HepG2 (cell line): ENCODE data around the gene SLC28A1. TPM values are rescaled to one million over a fixed set of nuclear protein-coding genes. Genes with fewer than 3 reads are reported as not detected.

Experiments used
- AKNA ChIP-seq: sonication (generic); formaldehyde crosslinking; IDR thresholded peaks from 2 replicates; pipeline ENCODE4 v1.4.0; 2020; ENCODE audit warnings: missing genetic modification reagents, borderline replicate concordance
- BORCS8-MEF2B ChIP-seq: sonication (generic); formaldehyde crosslinking; IDR thresholded peaks from 2 replicates; pipeline ENCODE4 v1.8.0; 2022; ENCODE audit warnings: mild to moderate bottlenecking, missing genetic modification reagents
- CBX5 ChIP-seq: sonication (generic); formaldehyde crosslinking; IDR thresholded peaks from 2 replicates; pipeline ENCODE4 v1.4.0; 2020; ENCODE audit warnings: missing genetic modification reagents, borderline replicate concordance
- CC2D1A ChIP-seq: sonication (generic); formaldehyde crosslinking; IDR thresholded peaks from 2 replicates; pipeline ENCODE4 v1.8.1; 2023; ENCODE audit warnings: mild to moderate bottlenecking, missing genetic modification reagents
- DZIP1 ChIP-seq: sonication (generic); formaldehyde crosslinking; IDR thresholded peaks from 2 replicates; pipeline ENCODE4 v1.5.0; 2020; ENCODE audit warnings: mild to moderate bottlenecking, missing genetic modification reagents
- FOXA1 ChIP-seq, 2 experiments: fragments of 450-650 bp in 1 of 2; sonication (generic) in 1 of 2; formaldehyde crosslinking in 1 of 2; IDR thresholded peaks; 2 replicates each; pipeline versions ENCODE4 v1.4.0 to v1.6.1; 2016 to 2020; ENCODE audit warnings: missing genetic modification reagents in 1 of 2
- HOXD1 ChIP-seq: sonication (generic); formaldehyde crosslinking; IDR thresholded peaks from 2 replicates; pipeline ENCODE4 v1.5.0; 2020; ENCODE audit warnings: missing genetic modification reagents
- MEF2D ChIP-seq: sonication (generic); formaldehyde crosslinking; IDR thresholded peaks from 2 replicates; pipeline ENCODE4 v1.5.1; 2020; ENCODE audit warnings: mild to moderate bottlenecking, missing genetic modification reagents
- MYNN ChIP-seq: sonication (generic); formaldehyde crosslinking; IDR thresholded peaks from 2 replicates; pipeline ENCODE4 v1.4.0; 2020; ENCODE audit warnings: mild to moderate bottlenecking, low read depth, missing genetic modification reagents
- NR2F1 ChIP-seq, 2 experiments: fragments of 450-650 bp in 1 of 2; formaldehyde crosslinking in 1 of 2; IDR thresholded peaks; 2 replicates each; pipeline versions ENCODE4 v1.5.0 to v1.6.1; 2016 to 2020; ENCODE audit warnings: mild to moderate bottlenecking in 1 of 2, missing compliant biosample characterization in 1 of 2, missing genetic modification reagents in 1 of 2, moderate library complexity in 1 of 2
- NR2F6 ChIP-seq, 2 experiments: IDR thresholded peaks; 2 replicates each; pipeline ENCODE4 v1.6.1; 2016; ENCODE audit warnings: antibody characterized with exemption in 1 of 2, mild to moderate bottlenecking in 1 of 2
- NR3C1 ChIP-seq: sonication (generic); formaldehyde crosslinking; IDR thresholded peaks from 2 replicates; pipeline ENCODE4 v1.4.0; 2020; ENCODE audit warnings: missing genetic modification reagents
- PAX8 ChIP-seq: sonication (generic); formaldehyde crosslinking; IDR thresholded peaks from 2 replicates; pipeline ENCODE4 v1.8.0; 2022; ENCODE audit warnings: mild to moderate bottlenecking, missing genetic modification reagents, borderline replicate concordance
- SAP130 ChIP-seq: IDR thresholded peaks from 2 replicates; pipeline ENCODE4 v1.6.1; 2016; ENCODE audit warnings: low read depth
- ZBTB25 ChIP-seq: IDR thresholded peaks from 2 replicates; pipeline ENCODE4 v1.6.1; 2018; ENCODE audit warnings: missing genetic modification reagents
- ZNF282 ChIP-seq: fragments of 450-650 bp; IDR thresholded peaks from 2 replicates; pipeline ENCODE4 v1.6.1; 2018; ENCODE audit not compliant: partially characterized antibody
- ZNF501 ChIP-seq: sonication (generic); formaldehyde crosslinking; IDR thresholded peaks from 2 replicates; pipeline ENCODE4 v1.5.1; 2020; ENCODE audit warnings: mild to moderate bottlenecking, moderate library complexity, missing genetic modification reagents
- ZNF639 ChIP-seq: conservative IDR thresholded peaks from 2 replicates; pipeline ENCODE4 v1.6.1; 2018; ENCODE audit warnings: missing genetic modification reagents
- ZNF782 ChIP-seq: sonication (generic); formaldehyde crosslinking; IDR thresholded peaks from 2 replicates; pipeline ENCODE4 v1.4.0; 2020; ENCODE audit warnings: missing genetic modification reagents, mild to moderate bottlenecking, borderline replicate concordance
- ZNF839 ChIP-seq: sonication (generic); formaldehyde crosslinking; IDR thresholded peaks from 2 replicates; pipeline ENCODE4 v1.4.0; 2020; ENCODE audit warnings: missing genetic modification reagents, mild to moderate bottlenecking, borderline replicate concordance
- polyA plus RNA-seq, 8 experiments: library from polyadenylated mRNA; depleted of rRNA in 3 of 8; stranded (reverse) in 7 of 8; unstranded in 1 of 8; fragments of >200 nt; fragmentation: Illumina TruSeq in 4 of 8; extraction: Trizol in 4 of 8; gene quantifications; 2 replicates each; pipeline versions ENCODE4 v1.2.1 to v1.2.3, GENCODE V29; 2011 to 2016; ENCODE audit warnings: low read depth in 4 of 8, missing spikeins in 1 of 8, mixed read lengths in 1 of 8; ENCODE audit not compliant: insufficient read depth in 1 of 8
- total RNA-seq, 5 experiments: library from RNA; depleted of rRNA; stranded (reverse); fragments of >200 nt; fragmentation: Illumina TruSeq; extraction: Trizol; gene quantifications; 2 replicates each; pipeline ENCODE4 v1.2.3, GENCODE V29; 2016; ENCODE audit warnings: low read depth in 1 of 5

SLC28A1 gene
- total and polyA plus RNA-seq, 2 of the 13 experiments (the other 11 are each of a cell fraction or from before 2014, with no cell fraction given): 0.31 to 5.8 TPM

- no peak for TF ChIP-seq MYNN (CRISPR knock-in tag)
- TF ChIP-seq NR2F1 (CRISPR knock-in tag; IDR thresholded peaks at IDR 0.05): peak; percentile 78 to 88
- TF ChIP-seq MEF2D (CRISPR knock-in tag): no peak
- peak; percentile 77; the same call in 1 of the 2 replicates for TF ChIP-seq CBX5 (CRISPR knock-in tag)
- no peak for TF ChIP-seq FOXA1 (IDR thresholded peaks at IDR 0.05)
- TF ChIP-seq FOXA1 (CRISPR knock-in tag; IDR thresholded peaks at IDR 0.05): peak; percentile 51
- 0 out of 2 replicates have a peak, but pooled peaks have one; percentile 59 for TF ChIP-seq NR2F6 (IDR thresholded peaks at IDR 0.05)
- peak; percentile 96 for TF ChIP-seq NR2F6 (CRISPR knock-in tag; IDR thresholded peaks at IDR 0.05)
- TF ChIP-seq ZNF839 (CRISPR knock-in tag): 0 out of 2 replicates have a peak, but pooled peaks have one; percentile 23
- TF ChIP-seq ZNF639 (CRISPR knock-in tag): 0 out of 2 replicates have a peak, but pooled peaks have one; percentile 64
- no peak for TF ChIP-seq PAX8 (CRISPR knock-in tag)
- no peak for TF ChIP-seq AKNA
- TF ChIP-seq ZNF501 (CRISPR knock-in tag): peak; percentile 81
- no peak for TF ChIP-seq BORCS8-MEF2B (CRISPR knock-in tag)
- TF ChIP-seq ZNF282: no peak
- no peak; the same call in 1 of the 2 replicates for TF ChIP-seq ZNF782 (CRISPR knock-in tag)
- TF ChIP-seq NR3C1 (CRISPR knock-in tag): no peak
- peak; percentile 74 for TF ChIP-seq ZBTB25 (CRISPR knock-in tag)
- TF ChIP-seq CC2D1A (CRISPR knock-in tag): no peak
- TF ChIP-seq DZIP1 (CRISPR knock-in tag): no peak
- no peak; the same call in 1 of the 2 replicates for TF ChIP-seq HOXD1 (CRISPR knock-in tag)
- TF ChIP-seq SAP130 (CRISPR knock-in tag): peak; percentile 62
These were observed 96.7 kb downstream of the SLC28A1 start (continued) for GRCh38 chr15:84981054-84981710.
